ENCODE measurements around the gene NTF3. TPM values are rescaled to one million over a fixed set of nuclear protein-coding genes. Genes with fewer than 3 reads are reported as not detected.

NTF3 gene
- total and polyA plus RNA-seq, 2 of the 8 experiments (the other 6 are each of a cell fraction or from before 2014, with no cell fraction given), result 1.4 to 2.3 TPM

GRCh38 chr12:5392961-5393360 is 38.9 kb upstream of the NTF3 start (continued):
- TF ChIP-seq SAP30 (IDR thresholded peaks at IDR 0.05; ENCODE audit: insufficient read depth, insufficient replicate concordance, low read length) (no peak), GTF2F1 (IDR thresholded peaks at IDR 0.05; ENCODE audit: borderline replicate concordance, low read depth, low read length) (no peak), KDM4A (IDR thresholded peaks at IDR 0.05; ENCODE audit: low read depth, low read length, severe bottlenecking) (no peak), SIRT6 (IDR thresholded peaks at IDR 0.05; ENCODE audit: low read length) (no peak), SP2 (IDR thresholded peaks at IDR 0.05; ENCODE audit: low read length) (no peak)
